ENCODE results near the gene LRBA.

LRBA gene

DNA sequence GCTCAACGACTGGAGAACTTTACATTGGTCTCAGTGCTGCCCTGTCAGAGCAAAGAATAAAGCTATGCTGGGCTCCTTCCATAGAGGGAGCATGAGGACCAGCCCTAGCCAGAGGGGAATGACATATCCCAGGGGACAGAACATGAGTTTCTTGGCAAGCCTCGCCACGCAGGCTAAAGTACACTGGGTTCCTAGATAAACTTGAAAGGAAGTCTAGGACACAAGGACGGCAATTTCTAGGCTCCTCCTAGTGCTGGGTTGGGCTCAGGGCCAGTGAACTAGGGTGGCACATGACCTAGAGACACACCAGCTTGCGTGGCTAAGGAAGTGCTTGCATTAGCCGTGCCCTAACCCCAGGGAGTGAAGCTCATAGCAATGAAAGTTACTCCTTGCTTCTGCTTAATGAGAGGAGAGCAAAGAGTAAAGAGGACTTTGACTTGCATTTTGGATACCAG is 292.1 kb downstream of the LRBA start:
- Histone ChIP-seq H2AFZ (ENCODE audit: low read length) (no peak overlapping the region), H3K4me2 (ENCODE audit: insufficient read depth, low read length, poor library complexity, severe bottlenecking) (no peak overlapping the region), H3K79me1 (ENCODE audit: low read depth, low read length) (no peaks in the 10 kb centered on the region), H3K27ac (replicated peaks; ENCODE audit: low read length) (no peak overlapping the region), H3K18ac (ENCODE audit: low read length) (no peak overlapping the region), H2BK12ac (ENCODE audit: low read length) (no peak overlapping the region), H3K4ac (ENCODE audit: low read length) (no peak overlapping the region), H2AK5ac (ENCODE audit: low read depth, low read length) (no peak overlapping the region), H3K14ac (ENCODE audit: low read length) (no peak overlapping the region), H4K91ac (ENCODE audit: low read depth, low read length, poor library complexity) (no peak overlapping the region), H2BK120ac (ENCODE audit: low read depth, low read length) (no peak overlapping the region), H3K9me3 (replicated peaks in 1 of 2; ENCODE audit: control insufficient read depth in 2 of 2, insufficient read depth in 1 of 2, low read depth in 1 of 2, low read length in 2 of 2) (peaks cover 0 to 4% of the 10 kb centered on the region in 2 donors), H3K9ac (ENCODE audit: low read depth, low read length, poor library complexity) (no peak overlapping the region), H3K27me3 (ENCODE audit: control insufficient read depth in 3 of 3, insufficient read depth in 3 of 3, low read depth in 1 of 3, low read length in 3 of 3) (no peaks in the 10 kb centered on the region), H3K4me1 (ENCODE audit: control insufficient read depth in 2 of 2, insufficient read depth in 1 of 2, low read depth in 1 of 2, low read length in 2 of 2) (no peaks in the 10 kb centered on the region), H3K23ac (ENCODE audit: low read depth, low read length, poor library complexity) (no peak overlapping the region), H4K8ac (ENCODE audit: low read depth, low read length) (no peak overlapping the region), H2BK15ac (ENCODE audit: low read length) (no peak overlapping the region), H2BK5ac (ENCODE audit: low read length) (no peak overlapping the region), H3K4me3 (ENCODE audit: low read length in 2 of 2) (no peak overlapping the region), H3K36me3 (replicated peaks in 1 of 2; ENCODE audit: control insufficient read depth in 2 of 2, insufficient read depth in 2 of 2, low read length in 2 of 2) (no peaks in the 10 kb centered on the region)
- no peak for DNase-seq (ENCODE audit: low spot score)
- WGBS, 2 donors (ENCODE audit: extremely low coverage in 2 of 2, insufficient read length in 2 of 2, insufficient replicate concordance in 1 of 2): no CpG with 5 or more reads among the region's 6 CpGs

DNA sequence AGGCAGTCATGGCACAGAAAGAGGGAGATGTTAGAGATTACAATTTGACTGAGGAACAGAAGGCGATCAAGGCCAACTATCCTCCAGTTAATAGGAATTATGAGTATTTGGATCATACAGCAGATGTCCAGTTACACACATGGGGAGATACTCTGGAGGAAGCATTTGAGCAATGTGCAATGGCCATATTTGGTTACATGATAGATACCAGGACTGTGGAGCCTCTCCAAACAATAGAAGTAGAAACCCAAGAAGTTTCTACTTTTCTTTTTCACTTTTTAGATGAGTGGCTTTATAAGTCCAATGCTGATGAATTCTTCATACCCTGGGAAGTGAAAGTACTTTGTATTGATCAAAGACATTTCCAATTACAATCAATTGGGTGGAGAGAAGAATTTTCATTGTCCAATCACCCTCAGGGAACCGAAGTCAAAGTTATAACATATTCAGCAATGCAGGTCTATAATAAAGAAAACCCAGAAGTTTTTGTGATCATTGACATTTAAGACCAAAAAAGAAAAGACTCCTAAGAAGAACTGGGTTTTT is 294.0 kb downstream of the LRBA start:
- no peaks in the 10 kb centered on the region for H3K9me3 ChIP-seq (replicated peaks in 1 of 2; ENCODE audit: control insufficient read depth in 2 of 2, insufficient read depth in 1 of 2, low read depth in 1 of 2, low read length in 2 of 2)
- no peaks in the 10 kb centered on the region for H3K79me1 ChIP-seq (ENCODE audit: low read depth, low read length)
- no peaks in the 10 kb centered on the region for H3K27me3 ChIP-seq (ENCODE audit: control insufficient read depth in 3 of 3, insufficient read depth in 3 of 3, low read depth in 1 of 3, low read length in 3 of 3)
- H2BK15ac ChIP-seq (ENCODE audit: low read length): no peak overlapping the region
- no peak overlapping the region for H2BK12ac ChIP-seq (ENCODE audit: low read length)
- no CpG with 5 or more reads among the region's 2 CpGs for WGBS, 2 donors (ENCODE audit: extremely low coverage in 2 of 2, insufficient read length in 2 of 2, insufficient replicate concordance in 1 of 2)
- no peak overlapping the region for H3K4ac ChIP-seq (ENCODE audit: low read length)
- no peak overlapping the region for H3K4me3 ChIP-seq (ENCODE audit: low read length in 2 of 2)
- H3K9ac ChIP-seq (ENCODE audit: low read depth, low read length, poor library complexity): no peak overlapping the region
- H3K36me3 ChIP-seq (replicated peaks in 1 of 2; ENCODE audit: control insufficient read depth in 2 of 2, insufficient read depth in 2 of 2, low read length in 2 of 2): no peaks in the 10 kb centered on the region
- no peak overlapping the region for H3K27ac ChIP-seq (replicated peaks; ENCODE audit: low read length)
- DNase-seq (ENCODE audit: low spot score): no peak
- H3K18ac ChIP-seq (ENCODE audit: low read length): no peak overlapping the region
- H2AK5ac ChIP-seq (ENCODE audit: low read depth, low read length): no peak overlapping the region
- no peak overlapping the region for H3K4me2 ChIP-seq (ENCODE audit: insufficient read depth, low read length, poor library complexity, severe bottlenecking)
- H2AFZ ChIP-seq (ENCODE audit: low read length): no peak overlapping the region
- no peak overlapping the region for H3K23ac ChIP-seq (ENCODE audit: low read depth, low read length, poor library complexity)
- H3K4me1 ChIP-seq (ENCODE audit: control insufficient read depth in 2 of 2, insufficient read depth in 1 of 2, low read depth in 1 of 2, low read length in 2 of 2): no peaks in the 10 kb centered on the region
- H2BK120ac ChIP-seq (ENCODE audit: low read depth, low read length): no peak overlapping the region
- H4K91ac ChIP-seq (ENCODE audit: low read depth, low read length, poor library complexity): no peak overlapping the region
- no peak overlapping the region for H4K8ac ChIP-seq (ENCODE audit: low read depth, low read length)
- H3K14ac ChIP-seq (ENCODE audit: low read length): no peak overlapping the region
- no peak overlapping the region for H2BK5ac ChIP-seq (ENCODE audit: low read length)

DNA sequence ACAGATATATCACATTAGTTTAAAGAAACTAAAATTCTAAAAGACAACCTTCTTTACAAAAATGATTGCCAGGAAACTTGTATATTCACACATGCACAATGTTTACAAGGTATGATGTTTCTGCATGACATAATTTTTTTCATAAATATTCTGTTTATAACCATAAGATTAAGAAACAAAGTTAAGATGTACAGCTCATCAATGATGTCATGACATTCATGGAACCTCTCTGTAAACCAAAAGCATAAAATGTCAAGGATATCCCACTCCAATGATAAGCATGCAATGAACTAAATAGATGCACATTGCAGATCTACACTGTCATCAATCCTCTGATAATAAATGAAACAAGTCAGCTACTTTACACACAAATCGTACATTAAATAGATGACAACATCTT is 297.1 kb downstream of the LRBA start:
- Histone ChIP-seq H2BK12ac (ENCODE audit: low read length) (no peak overlapping the region), H3K4ac (ENCODE audit: low read length) (no peak overlapping the region), H2AFZ (ENCODE audit: low read length) (no peak overlapping the region), H3K4me1 (ENCODE audit: control insufficient read depth in 2 of 2, insufficient read depth in 1 of 2, low read depth in 1 of 2, low read length in 2 of 2) (no peaks in the 10 kb centered on the region), H3K36me3 (replicated peaks in 1 of 2; ENCODE audit: control insufficient read depth in 2 of 2, insufficient read depth in 2 of 2, low read length in 2 of 2) (no peaks in the 10 kb centered on the region), H3K18ac (ENCODE audit: low read length) (no peak overlapping the region), H2BK120ac (ENCODE audit: low read depth, low read length) (no peak overlapping the region), H3K79me1 (ENCODE audit: low read depth, low read length) (no peaks in the 10 kb centered on the region), H4K91ac (ENCODE audit: low read depth, low read length, poor library complexity) (no peak overlapping the region), H3K4me2 (ENCODE audit: insufficient read depth, low read length, poor library complexity, severe bottlenecking) (no peak overlapping the region), H3K9me3 (replicated peaks in 1 of 2; ENCODE audit: control insufficient read depth in 2 of 2, insufficient read depth in 1 of 2, low read depth in 1 of 2, low read length in 2 of 2) (no peaks in the 10 kb centered on the region), H3K27ac (replicated peaks; ENCODE audit: low read length) (no peak overlapping the region), H3K27me3 (ENCODE audit: control insufficient read depth in 3 of 3, insufficient read depth in 3 of 3, low read depth in 1 of 3, low read length in 3 of 3) (no peaks in the 10 kb centered on the region), H2AK5ac (ENCODE audit: low read depth, low read length) (no peak overlapping the region), H2BK15ac (ENCODE audit: low read length) (no peak overlapping the region), H3K23ac (ENCODE audit: low read depth, low read length, poor library complexity) (no peak overlapping the region), H3K14ac (ENCODE audit: low read length) (no peak overlapping the region), H2BK5ac (ENCODE audit: low read length) (no peak overlapping the region), H3K4me3 (ENCODE audit: low read length in 2 of 2) (no peak overlapping the region), H3K9ac (ENCODE audit: low read depth, low read length, poor library complexity) (no peak overlapping the region), H4K8ac (ENCODE audit: low read depth, low read length) (no peak overlapping the region)
- no CpG with 5 or more reads among the region's 1 CpG for WGBS, 2 donors (ENCODE audit: extremely low coverage in 2 of 2, insufficient read length in 2 of 2, insufficient replicate concordance in 1 of 2)
- no peak for DNase-seq (ENCODE audit: low spot score)

DNA sequence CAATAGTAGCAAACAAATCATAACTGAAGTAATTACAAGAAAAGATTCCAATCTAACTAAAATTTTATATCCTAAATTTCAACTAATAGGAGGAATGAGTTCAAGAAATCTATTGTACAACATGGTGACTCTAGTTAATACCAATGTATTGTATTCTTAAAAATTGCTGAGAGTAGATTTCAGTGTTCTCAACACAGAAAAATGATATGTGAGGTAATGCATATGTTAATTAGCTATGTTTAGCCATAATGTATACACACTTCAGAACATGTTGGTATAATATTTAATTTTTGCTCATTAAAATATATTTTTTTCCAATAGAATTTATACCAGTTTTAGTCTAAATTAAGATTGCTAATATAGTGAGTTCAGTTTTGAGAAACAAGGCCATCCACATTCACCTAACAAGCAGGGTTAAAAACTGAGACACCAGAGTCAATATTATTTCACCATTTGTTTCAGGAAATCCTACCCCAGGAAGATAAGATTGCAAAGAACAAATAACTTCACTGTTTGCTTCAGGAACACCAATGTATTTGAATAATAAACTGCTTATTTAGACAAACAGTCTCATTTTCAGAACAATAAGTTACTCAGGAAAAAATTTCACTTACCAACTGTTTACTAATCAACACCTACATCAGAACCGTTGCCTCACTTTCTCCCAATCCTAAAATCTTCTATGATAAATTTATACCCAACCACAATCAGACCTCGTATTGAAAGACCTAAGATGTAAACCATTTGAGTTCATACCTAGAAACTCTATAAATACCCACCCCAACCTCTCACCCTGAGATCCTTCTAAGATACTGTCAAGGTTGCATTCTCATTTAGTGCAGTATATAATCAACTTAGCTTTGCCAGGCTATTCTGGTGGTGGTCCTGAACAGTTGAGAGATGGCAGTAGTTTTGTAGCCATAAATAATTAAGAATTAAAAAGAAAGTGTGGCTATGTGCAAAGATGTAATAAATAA is 300.3 kb downstream of the LRBA start:
- Histone ChIP-seq H3K27me3 (ENCODE audit: control insufficient read depth in 3 of 3, insufficient read depth in 3 of 3, low read depth in 1 of 3, low read length in 3 of 3) (no peaks in the 10 kb centered on the region), H3K36me3 (replicated peaks in 1 of 2; ENCODE audit: control insufficient read depth in 2 of 2, insufficient read depth in 2 of 2, low read length in 2 of 2) (no peaks in the 10 kb centered on the region), H3K14ac (ENCODE audit: low read length) (no peak overlapping the region), H3K9ac (ENCODE audit: low read depth, low read length, poor library complexity) (no peak overlapping the region), H3K9me3 (replicated peaks in 1 of 2; ENCODE audit: control insufficient read depth in 2 of 2, insufficient read depth in 1 of 2, low read depth in 1 of 2, low read length in 2 of 2) (no peaks in the 10 kb centered on the region), H3K4me3 (ENCODE audit: low read length in 2 of 2) (no peak overlapping the region), H3K4ac (ENCODE audit: low read length) (no peak overlapping the region), H3K27ac (replicated peaks; ENCODE audit: low read length) (no peak overlapping the region), H3K18ac (ENCODE audit: low read length) (no peak overlapping the region), H3K4me2 (ENCODE audit: insufficient read depth, low read length, poor library complexity, severe bottlenecking) (no peak overlapping the region), H4K8ac (ENCODE audit: low read depth, low read length) (no peak overlapping the region), H2AFZ (ENCODE audit: low read length) (no peak overlapping the region), H3K4me1 (ENCODE audit: control insufficient read depth in 2 of 2, insufficient read depth in 1 of 2, low read depth in 1 of 2, low read length in 2 of 2) (no peaks in the 10 kb centered on the region), H3K23ac (ENCODE audit: low read depth, low read length, poor library complexity) (no peak overlapping the region), H2BK15ac (ENCODE audit: low read length) (no peak overlapping the region), H3K79me1 (ENCODE audit: low read depth, low read length) (no peaks in the 10 kb centered on the region), H4K91ac (ENCODE audit: low read depth, low read length, poor library complexity) (no peak overlapping the region), H2BK120ac (ENCODE audit: low read depth, low read length) (no peak overlapping the region), H2AK5ac (ENCODE audit: low read depth, low read length) (no peak overlapping the region), H2BK5ac (ENCODE audit: low read length) (no peak overlapping the region), H2BK12ac (ENCODE audit: low read length) (no peak overlapping the region)
- 100% methylated on average over 1 of the region's 2 CpGs; no CpG with 5 or more reads in 1 of the 2 donors for WGBS, 2 donors (ENCODE audit: extremely low coverage in 2 of 2, insufficient read length in 2 of 2, insufficient replicate concordance in 1 of 2)
- DNase-seq (ENCODE audit: low spot score): no peak
